Measurements from ENCODE around the gene NRN1.

Gene NRN1

DNA sequence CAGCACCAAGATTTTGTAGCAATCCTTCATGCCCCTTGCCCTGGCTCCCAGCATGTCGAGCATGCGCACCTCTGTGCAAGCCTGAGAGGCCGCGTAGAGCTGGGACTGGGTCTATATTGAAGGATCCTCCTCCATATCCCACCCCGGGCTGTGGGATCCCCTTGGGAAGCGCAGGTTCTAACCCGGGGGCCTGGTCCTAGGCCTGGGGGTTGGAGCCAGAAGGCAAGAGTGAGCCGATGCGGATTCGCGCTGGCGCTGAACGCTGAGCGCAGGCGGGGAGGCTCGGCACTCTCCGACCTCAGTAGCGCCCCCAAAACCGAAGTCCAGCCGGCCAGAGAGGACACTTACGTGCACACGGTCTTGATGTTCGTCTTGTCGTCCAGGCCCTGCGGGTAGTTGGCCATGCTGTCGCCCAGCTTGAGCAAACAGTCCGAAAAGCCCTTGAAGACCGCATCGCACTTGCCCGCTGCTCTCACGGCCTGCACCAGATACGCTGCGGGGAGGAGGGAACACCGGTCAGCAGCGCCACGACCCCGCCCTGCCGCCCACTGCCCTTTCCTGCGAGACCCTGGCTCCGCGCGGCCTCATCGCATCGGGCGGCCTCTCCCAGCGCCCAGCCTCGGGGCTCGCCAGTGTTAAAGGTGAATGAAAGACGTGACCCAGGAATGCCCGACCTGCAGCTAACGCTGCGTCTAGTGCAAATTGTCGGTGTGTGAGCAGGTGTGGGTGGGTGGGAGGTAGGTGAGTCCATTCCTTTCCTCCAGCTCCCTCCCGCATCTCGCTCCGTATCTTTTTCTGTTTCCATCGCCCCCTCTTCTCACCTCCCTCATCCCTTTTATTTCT is 4.5 kb downstream of the NRN1 start:
- no peak for DNase-seq

DNA sequence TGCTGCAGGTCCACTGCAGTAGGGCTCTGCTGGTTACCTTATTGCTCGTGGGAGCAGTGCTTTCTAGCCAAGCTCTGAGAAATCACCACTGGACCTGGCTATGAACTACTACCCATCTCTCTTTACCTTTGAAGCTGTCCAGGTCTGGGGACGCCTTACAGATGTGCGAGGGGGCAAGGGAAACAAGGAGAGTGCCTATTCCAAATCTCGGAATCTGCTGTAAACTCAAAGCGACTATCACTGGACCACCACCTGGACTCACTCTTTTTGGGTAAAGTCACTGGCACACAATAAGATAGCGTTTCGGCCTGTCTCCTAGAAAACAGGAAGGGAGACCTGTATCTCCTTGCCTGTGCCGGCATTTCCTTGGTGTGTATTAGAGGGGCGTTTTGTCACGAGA is 5.3 kb downstream of the NRN1 start:
- DNase-seq, result no peak

DNA sequence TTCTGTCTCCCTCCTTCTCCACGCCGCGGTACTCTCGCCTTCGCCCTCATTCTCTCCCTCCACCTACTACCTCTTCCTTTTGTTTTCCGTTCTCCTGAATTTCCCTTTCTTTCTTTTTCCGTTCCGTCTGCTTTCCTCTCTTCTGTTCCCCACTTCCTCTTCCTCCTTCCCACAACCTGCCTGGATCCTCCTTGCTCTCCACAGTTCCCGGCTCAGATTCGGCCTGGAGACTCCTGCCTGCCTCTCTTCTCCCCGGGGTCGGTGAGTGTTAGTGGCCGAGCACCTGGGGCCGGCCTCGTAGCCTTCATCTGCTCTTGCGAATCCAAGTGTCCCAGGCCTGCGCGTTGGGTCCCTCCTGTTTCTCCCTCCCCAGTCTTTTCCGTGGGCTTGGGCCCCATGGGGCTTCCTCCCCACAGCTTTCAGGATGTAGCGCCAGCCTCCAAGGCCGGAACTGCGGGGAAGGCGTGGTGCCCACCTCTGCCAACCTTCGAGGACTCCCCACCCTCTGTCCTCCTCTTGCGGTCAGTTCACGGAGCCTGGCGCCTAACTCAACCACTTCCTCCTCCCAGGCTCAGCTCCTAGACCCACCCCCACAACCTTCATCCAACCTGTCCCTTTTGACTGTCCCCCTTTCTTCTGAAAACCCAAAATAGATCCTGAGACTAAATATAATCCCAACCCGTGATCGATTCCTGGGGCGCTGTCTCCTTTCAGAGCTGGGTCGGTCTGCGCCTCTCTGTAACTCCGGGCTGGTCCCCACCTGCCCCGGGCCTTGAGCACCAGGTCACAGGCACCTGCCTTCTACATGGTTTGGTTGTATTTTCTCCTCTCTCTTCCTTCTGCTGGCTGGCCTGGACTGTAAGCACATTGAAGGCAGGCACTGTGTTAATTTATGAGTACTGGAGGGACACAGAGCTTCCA is 6.8 kb downstream of the NRN1 start:
- no peak for DNase-seq

- no peak for DNase-seq
These were observed 7.7 kb downstream of the NRN1 start for GRCh38 chr6:5998711-5999687.

DNA sequence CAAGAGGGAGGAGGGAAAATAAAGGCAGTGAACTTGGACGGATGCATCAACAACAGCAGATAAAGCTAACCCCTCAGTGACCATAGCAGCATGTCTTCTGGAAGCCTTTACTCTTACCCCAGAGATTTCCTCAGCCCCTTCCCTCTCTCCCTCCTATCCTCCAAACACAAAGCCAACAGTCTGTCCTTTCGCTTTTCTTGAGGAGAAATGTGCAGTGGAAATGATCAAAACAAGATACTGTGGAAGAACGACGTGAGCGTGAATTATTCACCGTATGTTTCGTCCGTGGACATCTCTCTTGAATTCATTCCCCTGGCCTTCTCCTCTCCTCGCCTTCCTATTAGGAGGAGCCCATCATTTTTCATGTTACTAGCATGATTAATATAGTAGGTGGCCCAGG is 8.5 kb downstream of the NRN1 start:
- no peak for DNase-seq

DNA sequence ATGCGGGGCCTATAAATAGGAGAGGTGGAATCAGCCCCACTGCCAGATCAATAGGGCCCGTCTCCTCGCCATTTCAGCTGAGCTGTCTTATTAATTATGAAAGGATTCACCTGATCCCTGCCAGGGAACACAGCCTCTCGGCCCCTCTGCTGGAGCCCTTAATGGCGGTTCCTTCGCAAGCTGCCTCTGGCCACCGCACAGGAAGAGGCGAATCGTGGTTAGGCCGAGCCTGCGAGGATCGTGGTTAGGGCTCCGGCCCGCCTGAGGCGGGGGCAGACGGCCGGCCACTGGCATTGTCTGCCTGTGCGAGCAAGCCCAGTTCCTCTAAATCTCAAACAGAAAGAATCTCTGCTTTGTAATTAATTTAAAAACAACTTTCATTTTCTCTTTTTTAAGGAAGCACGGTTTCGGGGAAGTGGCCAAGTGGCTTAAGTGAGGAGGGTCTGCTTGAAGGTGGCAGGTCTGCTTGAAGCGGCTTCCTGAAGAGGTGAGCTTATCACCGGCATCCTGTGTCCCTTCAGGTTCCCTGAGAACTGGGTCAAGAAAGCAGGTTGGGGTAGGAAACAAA is 9.2 kb downstream of the NRN1 start:
- no peak for DNase-seq

DNA sequence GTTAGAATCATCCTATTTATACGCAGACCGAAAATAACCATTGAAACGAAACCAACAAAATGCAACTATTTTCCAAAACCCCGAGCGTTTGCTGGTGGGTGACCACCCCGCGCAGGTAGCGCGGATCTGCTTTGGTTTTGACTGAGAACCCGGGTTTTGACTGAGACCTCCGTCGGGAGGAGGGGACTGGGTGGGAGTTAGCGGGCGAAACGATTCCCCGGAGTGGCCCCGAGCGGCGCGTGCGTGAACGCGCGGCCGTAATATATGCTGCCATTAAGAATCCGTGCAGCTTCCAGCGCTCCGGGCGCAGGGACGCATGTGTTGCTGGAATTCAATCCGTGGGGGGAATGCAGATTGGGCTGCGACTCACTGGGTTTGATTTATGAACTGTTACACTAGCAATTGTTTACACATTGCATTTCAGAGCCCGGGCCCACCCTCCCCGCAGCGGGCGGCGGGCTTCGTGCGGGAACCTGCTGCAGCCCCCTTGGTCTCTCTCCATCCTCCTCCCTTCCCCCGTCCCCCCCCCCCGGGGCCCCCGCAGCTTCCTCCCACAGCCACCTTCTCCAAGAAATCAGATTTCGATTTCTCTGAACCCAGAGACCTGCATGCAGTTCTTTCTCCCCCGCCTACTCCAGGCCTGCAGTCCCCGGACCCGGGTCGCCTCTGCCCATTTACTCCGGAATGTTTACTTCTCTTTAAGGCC is 9.9 kb downstream of the NRN1 start:
- DNase-seq, result no peak

DNA sequence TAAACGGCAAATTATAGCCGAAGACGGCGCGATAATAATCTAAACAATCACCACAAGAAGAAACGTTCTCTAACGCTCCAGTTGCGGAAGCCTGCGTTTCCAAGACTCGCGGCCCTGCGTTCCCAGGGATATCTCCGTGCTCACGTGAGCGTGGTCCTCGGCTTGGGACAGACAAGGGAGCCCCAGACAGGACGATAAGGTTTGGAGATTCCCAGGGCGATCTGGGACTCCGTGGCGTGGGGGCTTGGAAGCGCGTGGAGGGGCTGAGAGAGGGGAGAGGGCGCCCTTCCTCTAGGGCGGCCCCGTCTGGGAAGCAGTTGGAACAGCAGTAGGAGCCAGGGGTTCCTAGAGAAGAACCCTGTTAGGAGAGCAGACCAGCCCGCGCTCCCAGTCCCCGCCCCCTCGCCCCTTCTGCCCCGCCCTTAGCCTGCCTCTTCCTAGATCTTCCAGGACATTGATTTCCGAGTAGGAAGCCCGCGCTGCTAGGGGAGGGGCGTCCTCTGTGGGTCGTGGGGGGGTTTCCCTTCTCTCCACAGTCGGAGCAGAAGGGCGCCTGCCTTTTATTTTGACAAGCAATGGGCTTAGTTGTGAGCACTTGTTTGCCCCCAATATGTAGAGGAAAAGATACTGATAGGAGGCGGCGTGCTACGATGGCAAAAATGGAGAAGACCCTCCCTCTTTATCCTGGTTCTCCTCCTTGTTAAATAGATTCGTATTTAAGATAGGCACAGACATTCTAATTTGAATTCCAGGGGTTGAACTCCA is 10.6 kb downstream of the NRN1 start:
- no peak for DNase-seq

DNA sequence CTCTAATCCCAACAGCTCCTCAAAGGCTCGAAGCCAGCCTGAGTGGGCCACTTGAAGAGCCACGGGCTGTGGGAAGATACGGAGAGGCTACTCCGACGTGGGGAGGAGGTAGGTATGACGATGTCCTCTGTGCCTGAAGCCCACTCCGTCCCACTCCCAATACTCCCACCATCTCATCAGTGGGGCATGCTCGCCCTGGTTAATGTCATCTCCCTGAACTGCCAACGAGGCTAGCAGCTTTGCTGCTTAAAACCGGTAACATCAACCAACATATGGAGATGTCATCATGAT is 11.1 kb downstream of the NRN1 start:
- DNase-seq, result no peak

- DNase-seq, result no peak
These were observed 11.6 kb downstream of the NRN1 start for GRCh38 chr6:5994999-5995657.

- no peak for DNase-seq
These were observed 12.3 kb downstream of the NRN1 start for GRCh38 chr6:5994234-5994998.

GRCh38 chr6:5992551-5993225 is 14.0 kb downstream of the NRN1 start:
- DNase-seq, result no peak

- no peak for DNase-seq
These were observed 15.9 kb downstream of the NRN1 start for GRCh38 chr6:5990786-5991185.

DNA sequence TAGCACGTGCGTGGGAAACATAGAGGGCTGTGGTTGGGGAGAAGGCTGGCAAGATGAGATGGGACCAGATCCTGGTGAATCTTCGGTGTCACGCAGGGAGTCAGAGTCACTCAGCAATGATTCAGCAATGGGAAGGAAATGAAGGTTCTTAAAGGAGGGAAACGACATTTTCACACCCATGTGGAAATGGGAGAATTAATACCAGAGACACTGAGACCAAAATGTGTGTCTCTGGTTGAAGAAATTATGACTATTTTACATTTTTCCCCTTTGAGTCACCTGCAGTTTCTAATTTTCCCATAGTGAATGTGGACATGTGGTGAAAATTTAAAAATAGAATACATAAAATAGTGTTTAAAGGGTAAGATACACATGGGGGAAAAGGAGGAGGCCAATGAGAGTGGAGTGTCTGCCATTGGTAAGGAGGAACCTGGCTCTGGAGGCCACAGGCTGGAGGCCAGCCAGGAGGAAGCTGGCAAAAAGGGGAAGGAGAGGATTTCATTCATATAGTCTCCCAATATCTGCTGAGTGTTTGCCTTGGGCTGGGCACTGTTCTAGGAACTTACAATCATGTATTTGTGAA is 17.5 kb downstream of the NRN1 start:
- no peak for DNase-seq

GRCh38 chr6:5986861-5987260 is 19.9 kb downstream of the NRN1 start:
- DNase-seq, result no peak

DNA sequence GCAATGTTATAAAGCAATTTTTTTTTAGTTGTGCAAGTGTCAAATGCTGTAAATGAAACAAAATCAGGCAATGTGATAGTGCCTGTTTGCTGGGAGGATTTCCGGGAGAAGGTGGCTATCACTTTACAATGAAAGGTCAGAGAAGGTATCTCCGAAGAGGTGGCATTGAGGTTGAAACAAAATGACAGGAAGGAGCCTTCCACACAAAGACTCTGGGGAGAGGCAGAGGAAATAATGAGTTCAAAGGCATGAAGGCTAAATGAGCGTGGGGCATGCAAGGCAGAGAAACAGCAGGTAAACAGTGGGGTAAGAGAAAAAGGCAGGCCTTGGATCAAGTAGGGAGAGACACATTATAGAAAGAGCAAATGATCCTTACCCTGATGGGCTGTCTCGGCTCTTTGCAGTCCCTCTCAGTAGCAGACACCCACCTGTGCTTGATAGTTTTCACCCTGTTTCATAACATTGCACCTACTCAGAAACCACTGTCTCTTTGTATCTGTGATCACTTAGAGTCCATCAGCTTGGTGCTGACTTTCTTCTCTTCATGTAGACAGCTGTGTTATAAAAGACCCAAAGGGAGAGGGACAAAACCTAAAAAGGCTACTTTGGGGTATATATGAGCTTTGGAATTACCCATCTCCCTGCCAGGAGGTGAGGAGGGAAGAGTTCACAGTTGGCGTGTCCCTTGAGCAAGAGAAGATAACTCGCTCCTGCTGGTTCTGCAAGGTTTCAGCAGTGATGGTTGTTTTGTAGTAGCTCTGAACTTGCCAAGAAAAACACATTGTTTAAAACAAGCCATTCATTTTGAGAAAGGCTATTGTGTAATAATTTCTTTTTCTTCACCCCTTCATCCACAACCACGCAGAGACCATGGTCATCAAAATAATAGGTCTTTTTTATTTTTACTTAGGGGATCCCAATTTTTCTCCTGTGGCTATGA is 22.3 kb downstream of the NRN1 start:
- DNase-seq, result no peak

Measured in stimulated activated CD8-positive, alpha-beta memory T cell treated with anti-CD3 and anti-CD28 coated beads, Interleukin-4, amount 100 ng/mL, for 48 hours (primary cell).